CD4-positive, CD25-positive, alpha-beta regulatory T cell (primary cell): ENCODE results near the gene NPM1. TPM values are rescaled to one million over a fixed set of nuclear protein-coding genes. Genes with fewer than 3 reads are reported as not detected.
"Not testable (repeated sequence)": the region's sequence is repeated elsewhere in the genome, so short reads cannot be mapped to it uniquely, and the experiment has no call there.

ENCODE experiments used
- ATAC-seq, 2 donors: fragments of 150-1000 bp; cut with Tn5 transposase; one replicate each; pipeline ENCODE4 v1.10.0; 2021; ENCODE audit warnings: low read depth in 2 of 2, moderate number of reproducible peaks in 2 of 2, moderate library complexity in 1 of 2
- DNase-seq, 3 donors: peaks; one replicate each; pipeline versions ENCODE4 v3.0.0 to v3.0.0-alpha.2; 2012 to 2022; ENCODE audit warnings: mixed read lengths in 1 of 3
- H3K27ac ChIP-seq: one replicate; pipeline ENCODE4 v1.7.0; 2013; ENCODE audit warnings: mild to moderate bottlenecking, low read length; ENCODE audit not compliant: insufficient read depth, poor library complexity, severe bottlenecking
- H3K27me3 ChIP-seq: one replicate; pipeline ENCODE4 v1.7.0; 2013; ENCODE audit warnings: low read length; ENCODE audit not compliant: control insufficient read depth, insufficient read depth
- H3K36me3 ChIP-seq: one replicate; pipeline ENCODE4 v1.7.0; 2013; ENCODE audit warnings: mild to moderate bottlenecking, low read length, moderate library complexity; ENCODE audit not compliant: control insufficient read depth, insufficient read depth
- H3K4me1 ChIP-seq: 2 replicates; pipeline ENCODE4 v1.7.0; 2013; ENCODE audit warnings: mild to moderate bottlenecking, low read length; ENCODE audit not compliant: insufficient read depth, control insufficient read depth, poor library complexity, severe bottlenecking
- H3K4me3 ChIP-seq: one replicate; pipeline ENCODE4 v1.7.0; 2013; ENCODE audit warnings: low read depth, mild to moderate bottlenecking, low read length, moderate library complexity
- H3K9me3 ChIP-seq, 2 experiments: 1 replicate in 1 of 2; 2 replicates in 1 of 2; pipeline ENCODE4 v1.7.0; 2013; ENCODE audit warnings: low read length in 2 of 2, mild to moderate bottlenecking in 1 of 2, moderate library complexity in 1 of 2; ENCODE audit not compliant: control insufficient read depth in 2 of 2
- H3K27ac Mint-ChIP-seq, 3 donors: one replicate each; pipeline ENCODE4 v1.8.0; 2020 to 2022; ENCODE audit warnings: mild to moderate bottlenecking in 3 of 3, mixed read lengths in 3 of 3, moderate library complexity in 2 of 3
- H3K27me3 Mint-ChIP-seq: one replicate; pipeline ENCODE4 v1.8.0; 2022; ENCODE audit warnings: mild to moderate bottlenecking, mixed read lengths
- H3K36me3 Mint-ChIP-seq: one replicate; pipeline ENCODE4 v1.8.0; 2020; ENCODE audit warnings: mixed read lengths
- H3K4me1 Mint-ChIP-seq, 4 donors: one replicate each; pipeline ENCODE4 v1.8.0; 2020 to 2022; ENCODE audit warnings: mixed read lengths in 4 of 4, mild to moderate bottlenecking in 1 of 4
- H3K4me3 Mint-ChIP-seq, 4 donors: one replicate each; pipeline ENCODE4 v1.8.0; 2020 to 2022; ENCODE audit warnings: mild to moderate bottlenecking in 4 of 4, mixed read lengths in 4 of 4, moderate library complexity in 3 of 4
- H3K9me3 Mint-ChIP-seq, 7 donors: one replicate each; pipeline ENCODE4 v1.8.0; 2020 to 2022; ENCODE audit warnings: mixed read lengths in 7 of 7, mild to moderate bottlenecking in 3 of 7, moderate library complexity in 2 of 7
- polyA plus RNA-seq, 4 donors: library from polyadenylated mRNA; unstranded; fragments of 300-500 nt; fragmentation: Illumina TruSeq; gene quantifications; one replicate each; pipeline ENCODE4 v1.2.3, GENCODE V29; 2021
- total RNA-seq: library from RNA; stranded (reverse); gene quantifications from one replicate; pipeline ENCODE4 v1.2.3, GENCODE V29; 2022

The NPM1 gene
- total and polyA plus RNA-seq, 5 donors from 2014 or later = 624 to 813 (median 766) TPM

DNA sequence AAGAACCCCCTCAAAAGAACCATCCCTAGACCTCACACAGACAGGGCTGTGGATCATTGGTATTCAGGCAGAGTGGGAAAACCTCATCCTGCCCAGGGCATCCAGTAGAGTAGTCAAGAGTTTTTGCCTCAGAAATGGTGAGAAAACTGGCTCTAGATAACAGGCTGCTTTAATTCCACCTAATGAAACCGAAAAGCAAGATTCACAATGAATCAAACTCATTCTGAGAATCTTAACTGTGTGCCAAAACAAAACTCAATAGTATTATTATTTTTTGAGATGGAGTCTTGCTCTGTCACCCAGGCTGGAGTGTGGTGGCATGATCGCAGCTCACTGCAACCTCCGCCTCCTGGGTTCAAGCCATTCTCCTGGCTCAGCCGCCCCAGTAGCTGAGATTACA lies 17.8 kb upstream of the NPM1 start:
- peaks cover 26% of the 10 kb centered on the region for H3K27me3 Mint-ChIP-seq
- ATAC-seq = no peak

DNA sequence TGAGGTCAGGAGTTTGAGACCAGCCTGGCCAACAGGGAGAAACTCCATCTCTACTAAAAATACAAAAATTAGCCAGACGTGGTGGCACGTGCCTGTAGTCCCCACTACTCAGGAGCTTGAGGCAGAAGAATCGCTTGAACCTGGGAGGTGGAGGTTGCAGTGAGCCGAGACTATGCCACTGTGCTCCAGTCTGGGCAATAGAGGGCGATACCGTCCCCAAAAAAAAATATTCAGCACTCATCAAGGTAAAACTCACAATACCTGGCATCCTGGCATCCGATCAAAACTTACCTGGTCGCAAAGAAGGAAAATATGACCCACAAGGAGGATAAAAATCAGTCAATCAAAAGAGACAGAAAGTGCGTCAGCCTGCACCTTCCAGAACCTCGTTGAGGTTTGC lies 16.8 kb upstream of the NPM1 start:
- H3K9me3 Mint-ChIP-seq, H3K4me3 Mint-ChIP-seq, H3K4me3 ChIP-seq, H3K4me1 ChIP-seq, H3K36me3 ChIP-seq, H3K27me3 ChIP-seq, H3K27ac Mint-ChIP-seq, ATAC-seq, H3K4me1 Mint-ChIP-seq, H3K36me3 Mint-ChIP-seq, H3K27ac ChIP-seq, H3K9me3 ChIP-seq: not testable (repeated sequence)
- H3K27me3 Mint-ChIP-seq = peaks cover 21% of the 10 kb centered on the region
- peak in 1 of 3 donors; percentile 17 for DNase-seq

More for the DNA sequence above, 17.8 kb upstream of the NPM1 start:
- H3K9me3 Mint-ChIP-seq = peaks cover 0 to 2% (median 0%) of the 10 kb centered on the region in 7 donors
- no peak overlapping the region for H3K4me3 Mint-ChIP-seq
- no peaks in the 10 kb centered on the region for H3K4me1 Mint-ChIP-seq
- Histone ChIP-seq H3K4me3 (no peak overlapping the region), H3K9me3 (no peaks in the 10 kb centered on the region), H3K36me3 (no peaks in the 10 kb centered on the region), H3K27me3 (no peaks in the 10 kb centered on the region), H3K27ac (no peak overlapping the region), H3K4me1 (no peaks in the 10 kb centered on the region)
- no peak overlapping the region for H3K27ac Mint-ChIP-seq
- H3K36me3 Mint-ChIP-seq = no peaks in the 10 kb centered on the region
- DNase-seq = no peak

DNA sequence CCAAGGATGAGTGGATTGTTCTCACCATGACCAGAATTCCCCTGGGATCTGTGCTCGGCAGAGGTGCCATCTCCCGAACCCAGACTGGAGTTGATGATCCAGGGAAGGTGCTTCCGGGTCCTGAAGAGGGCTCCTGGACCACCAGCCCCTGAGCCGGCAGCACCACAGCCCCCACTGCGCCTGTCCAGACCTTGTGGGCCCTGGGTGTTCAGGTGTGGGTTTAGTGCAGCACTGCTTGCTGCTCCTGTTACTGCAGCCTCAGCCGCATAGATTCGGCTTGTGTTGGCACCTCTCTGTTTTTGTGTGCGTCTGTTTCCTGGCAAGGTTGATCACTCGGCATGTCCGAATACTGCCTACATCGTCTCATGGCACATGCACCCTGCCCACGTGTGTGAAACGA lies 16.3 kb upstream of the NPM1 start:
- Mint-ChIP-seq H3K4me1 (no peaks in the 10 kb centered on the region), H3K4me3 (no peak overlapping the region), H3K27me3 (peaks cover 23% of the 10 kb centered on the region), H3K36me3 (no peaks in the 10 kb centered on the region), H3K27ac (no peak overlapping the region), H3K9me3 (peaks cover 0 to 2% (median 0%) of the 10 kb centered on the region in 7 donors)
- H3K4me3 ChIP-seq = no peak overlapping the region
- no peaks in the 10 kb centered on the region for H3K4me1 ChIP-seq
- DNase-seq (no peak), ATAC-seq (no peak)
- H3K9me3 ChIP-seq = no peaks in the 10 kb centered on the region
- H3K27ac ChIP-seq = no peak overlapping the region
- no peaks in the 10 kb centered on the region for H3K27me3 ChIP-seq
- H3K36me3 ChIP-seq = no peaks in the 10 kb centered on the region

DNA sequence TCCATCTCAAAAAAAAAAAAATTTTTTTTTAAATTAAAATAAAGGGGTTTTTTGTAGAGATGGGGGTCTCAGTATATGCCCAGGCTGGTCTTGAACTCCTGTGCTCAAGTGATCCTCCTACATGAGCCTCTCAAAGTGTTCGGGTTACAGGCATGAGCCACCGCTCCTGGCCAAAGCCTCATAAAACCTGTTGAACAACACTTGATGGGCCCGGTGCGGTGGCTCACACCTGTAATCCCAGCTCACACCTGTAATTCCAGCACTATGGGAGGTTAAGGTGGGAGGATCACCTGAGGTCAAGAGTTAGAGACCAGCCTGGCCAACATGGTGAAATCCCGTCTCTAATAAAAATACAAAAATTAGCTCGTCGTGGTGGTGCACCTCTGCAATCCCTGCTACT lies 7.7 kb upstream of the NPM1 start:
- no peaks in the 10 kb centered on the region for H3K4me1 Mint-ChIP-seq
- no peak for DNase-seq

DNA sequence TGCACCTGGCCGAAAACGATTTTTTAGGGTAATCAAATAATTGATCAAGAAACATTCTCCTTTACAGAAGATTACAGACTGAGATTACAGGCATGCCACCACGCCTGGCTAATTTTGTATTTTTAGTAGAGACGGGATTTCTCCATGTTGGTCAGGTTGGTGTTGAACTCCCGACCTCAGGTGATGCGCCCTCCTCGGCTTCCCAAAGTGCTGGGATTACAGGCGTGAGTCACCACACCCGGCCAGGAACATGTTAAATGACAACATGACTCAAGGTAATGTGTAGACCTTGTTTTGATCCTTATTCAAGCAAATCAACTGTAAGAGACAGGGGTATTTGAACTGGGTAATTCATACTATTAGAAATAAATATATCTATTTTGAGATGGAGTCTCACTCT lies 3.2 kb upstream of the NPM1 start:
- not testable (repeated sequence) for H3K27ac Mint-ChIP-seq, H3K9me3 ChIP-seq, ATAC-seq, H3K27ac ChIP-seq, H3K27me3 ChIP-seq, H3K9me3 Mint-ChIP-seq, H3K36me3 ChIP-seq, H3K4me3 ChIP-seq, H3K36me3 Mint-ChIP-seq, DNase-seq
- H3K4me1 ChIP-seq = peaks cover 24% of the 10 kb centered on the region
- Mint-ChIP-seq H3K27me3 (peaks cover 25% of the 10 kb centered on the region), H3K4me1 (peaks cover 5 to 25% (median 16%) of the 10 kb centered on the region in 4 donors), H3K4me3 (peak overlapping the region in 1 of 4 donors; percentile 50)

More for the DNA sequence above, 7.7 kb upstream of the NPM1 start:
- Mint-ChIP-seq H3K9me3 (no peaks in the 10 kb centered on the region), H3K27ac (no peak overlapping the region), H3K4me3 (no peak overlapping the region), H3K27me3 (peaks cover 18% of the 10 kb centered on the region), H3K36me3 (no peaks in the 10 kb centered on the region)
- Histone ChIP-seq H3K27ac (no peak overlapping the region), H3K36me3 (no peaks in the 10 kb centered on the region), H3K4me3 (no peak overlapping the region), H3K27me3 (no peaks in the 10 kb centered on the region), H3K9me3 (no peaks in the 10 kb centered on the region), H3K4me1 (no peaks in the 10 kb centered on the region)
- ATAC-seq = no peak

DNA sequence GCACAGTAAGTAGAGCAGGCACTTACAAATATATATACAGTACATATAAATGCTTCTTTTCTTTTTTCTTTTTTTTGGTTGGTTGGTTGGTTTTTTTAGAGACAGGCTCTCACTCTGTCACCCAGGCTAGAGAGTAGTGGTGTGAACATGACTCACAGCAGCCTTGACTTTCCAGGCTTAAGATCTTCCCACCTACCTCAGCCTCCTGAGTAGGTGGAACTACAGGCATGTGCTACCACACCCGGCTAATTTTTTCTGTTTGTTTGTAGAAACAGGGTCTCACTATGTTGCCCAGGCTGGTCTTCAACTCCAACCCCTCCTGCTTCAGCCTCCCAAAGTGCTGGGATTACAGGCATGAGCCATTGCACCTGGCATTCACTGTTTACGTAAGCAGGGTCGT lies 2.6 kb upstream of the NPM1 start:
- not testable (repeated sequence) for H3K9me3 Mint-ChIP-seq, H3K27ac Mint-ChIP-seq, ATAC-seq, H3K27me3 ChIP-seq, H3K4me3 ChIP-seq, H3K9me3 ChIP-seq, H3K27ac ChIP-seq, H3K36me3 ChIP-seq, DNase-seq
- Mint-ChIP-seq H3K4me1 (peaks cover 11 to 31% (median 22%) of the 10 kb centered on the region in 4 donors), H3K36me3 (peaks cover 11% of the 10 kb centered on the region), H3K27me3 (peaks cover 25% of the 10 kb centered on the region), H3K4me3 (peak overlapping the region in 3 of 4 donors; percentile 26 to 51 (median 50))
- peaks cover 30% of the 10 kb centered on the region for H3K4me1 ChIP-seq

DNA sequence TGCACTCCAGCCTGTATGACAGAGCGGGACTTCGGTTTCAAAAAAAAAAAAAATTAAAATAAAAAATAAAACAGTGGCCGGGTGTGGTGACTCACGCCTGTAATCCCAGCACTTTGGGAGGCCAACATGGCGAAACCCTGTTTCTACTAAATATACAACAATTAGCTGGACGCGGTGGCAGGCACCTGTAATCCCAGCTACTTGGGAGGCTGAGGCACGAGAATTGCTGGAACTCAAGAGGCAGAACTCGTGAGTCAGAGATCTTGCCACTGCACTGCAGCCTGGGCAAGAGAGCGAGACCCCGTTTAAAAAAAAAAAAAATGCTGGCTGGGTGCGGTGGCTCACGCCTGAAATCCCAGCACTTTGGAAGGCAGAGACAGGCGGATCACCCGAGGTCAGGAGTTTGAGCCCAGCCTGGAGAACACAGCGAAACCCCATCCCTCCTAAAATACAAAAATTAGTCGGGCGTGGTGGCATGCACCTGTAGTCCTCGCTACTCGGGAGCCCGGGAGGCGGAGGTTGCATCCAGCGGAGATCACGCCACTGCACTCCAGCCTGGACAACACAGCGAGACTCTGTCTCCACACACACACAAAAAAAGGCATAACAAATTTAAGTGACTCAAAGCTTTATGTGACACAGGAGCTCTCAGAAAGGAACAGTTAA lies 1.5 kb upstream of the NPM1 start:
- H3K27ac ChIP-seq = no peak overlapping the region
- Mint-ChIP-seq H3K27ac (peak overlapping the region; percentile 20 to 66 (median 46)), H3K27me3 (peaks cover 23% of the 10 kb centered on the region), H3K9me3 (peaks cover 0 to 2% (median 0%) of the 10 kb centered on the region in 7 donors), H3K4me1 (peaks cover 19 to 42% (median 31%) of the 10 kb centered on the region in 4 donors), H3K4me3 (peak overlapping the region in 3 of 4 donors; percentile 43 to 95 (median 77)), H3K36me3 (peaks cover 14% of the 10 kb centered on the region)
- peaks cover 4% of the 10 kb centered on the region for H3K36me3 ChIP-seq
- ATAC-seq (no peak), DNase-seq (no peak)
- no peak overlapping the region for H3K4me3 ChIP-seq
- H3K27me3 ChIP-seq = no peaks in the 10 kb centered on the region
- no peaks in the 10 kb centered on the region for H3K9me3 ChIP-seq
- H3K4me1 ChIP-seq = peaks cover 42% of the 10 kb centered on the region

DNA sequence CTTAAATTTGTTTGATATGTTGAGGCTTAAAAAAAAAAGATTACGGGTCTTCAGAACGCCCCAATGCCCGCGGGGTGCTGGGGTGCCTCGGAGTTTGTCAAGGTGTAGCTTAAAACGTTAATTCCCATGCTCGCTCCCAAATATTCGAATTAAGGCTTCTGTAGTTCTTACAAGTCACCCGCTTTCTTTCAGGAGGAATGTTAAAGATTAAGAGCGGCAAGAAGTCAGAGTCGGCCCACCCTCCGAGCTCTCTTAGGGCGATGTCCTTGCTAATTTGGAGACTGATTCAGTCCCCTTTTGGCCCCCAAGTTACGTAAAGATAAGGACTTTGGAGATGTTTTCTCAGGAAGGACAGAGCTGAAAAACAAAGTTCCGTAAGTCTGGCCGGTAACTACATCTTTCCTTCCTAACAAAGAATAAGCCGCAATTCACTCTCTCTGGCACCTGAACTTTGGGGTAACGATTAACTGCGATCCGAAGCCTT lies 746 bp upstream of the NPM1 start:
- Mint-ChIP-seq H3K36me3 (peaks cover 19% of the 10 kb centered on the region), H3K27ac (peak overlapping the region; percentile 98 to 99 (median 99)), H3K27me3 (peaks cover 18% of the 10 kb centered on the region), H3K4me1 (peaks cover 23 to 47% (median 36%) of the 10 kb centered on the region in 4 donors), H3K4me3 (peak overlapping the region; percentile 94 to 99 (median 97)), H3K9me3 (peaks cover 0 to 2% (median 0%) of the 10 kb centered on the region in 7 donors)
- no peaks in the 10 kb centered on the region for H3K9me3 ChIP-seq
- peak overlapping the region; percentile 97 for H3K4me3 ChIP-seq
- H3K27ac ChIP-seq = peak overlapping the region; percentile 90
- no peaks in the 10 kb centered on the region for H3K27me3 ChIP-seq
- ATAC-seq = no peak
- H3K36me3 ChIP-seq = peaks cover 11% of the 10 kb centered on the region
- DNase-seq = no peak
- H3K4me1 ChIP-seq = peaks cover 49% of the 10 kb centered on the region
